Panc1 (cell line): ENCODE data around the gene OR1I1. TPM values are rescaled to one million over a fixed set of nuclear protein-coding genes. Genes with fewer than 3 reads are reported as not detected.

Source experiments
- ATAC-seq: fragments of 200-7000 bp; cut with Tn5 transposase; 2 replicates; pipeline ENCODE4 v1.9.1; 2020; ENCODE audit warnings: mild to moderate bottlenecking, moderate library complexity
- BruUV-seq: library from RNA; stranded (reverse); fragments of 400-500 nt; replicated peaks from 2 replicates; lab custom pipeline; 2021; lab: Mats Ljungman, UMichigan
- CTCF ChIA-PET: fragments of 300-600 bp; sonication (Branson Sonifier 250); formaldehyde crosslinking; loops from one replicate; lab custom pipeline; 2022; ENCODE audit warnings: antibody characterized with exemption; lab: Charles Lee
- POLR2A ChIA-PET: fragments of 300-600 bp; sonication (Branson Sonifier 250); formaldehyde crosslinking; loops from one replicate; lab custom pipeline; 2022; ENCODE audit warnings: antibody characterized with exemption; lab: Charles Lee
- DNase-seq: peaks from one replicate; pipeline ENCODE4 v3.0.0-alpha.2; 2010; ENCODE audit warnings: low read depth, low spot score
- H3K27ac ChIP-seq: 2 replicates; pipeline ENCODE4 v1.5.1; 2011; ENCODE audit warnings: mild to moderate bottlenecking, low read length, inconsistent platforms
- H3K27me3 ChIP-seq: fragments of 200-500 bp; sonication (Bioruptor generic); 2 replicates; pipeline ENCODE4 v1.6.0; 2014; ENCODE audit warnings: low read length, inconsistent platforms; ENCODE audit not compliant: control insufficient read depth, insufficient read depth
- H3K36me3 ChIP-seq: fragments of 200-500 bp; sonication (Bioruptor generic); 2 replicates; pipeline ENCODE4 v1.5.1; 2014; ENCODE audit warnings: inconsistent platforms, mild to moderate bottlenecking, low read length, moderate library complexity; ENCODE audit not compliant: control insufficient read depth, insufficient read depth
- H3K4me1 ChIP-seq: 2 replicates; pipeline ENCODE4 v1.5.1; 2011; ENCODE audit warnings: inconsistent platforms, mild to moderate bottlenecking, low read length, moderate library complexity; ENCODE audit not compliant: control insufficient read depth, insufficient read depth
- H3K4me3 ChIP-seq, 2 experiments: 2 replicates each; pipeline ENCODE4 v1.5.1; 2011 to 2012; ENCODE audit warnings: low read depth in 2 of 2, low read length in 2 of 2, mild to moderate bottlenecking in 2 of 2, inconsistent platforms in 1 of 2, moderate library complexity in 1 of 2
- H3K9me3 ChIP-seq: fragments of 200-500 bp; sonication (Bioruptor generic); 2 replicates; pipeline ENCODE4 v1.5.1; 2014; ENCODE audit warnings: low read depth, mild to moderate bottlenecking, inconsistent platforms, low read length, moderate library complexity; ENCODE audit not compliant: control insufficient read depth, insufficient read depth
- POLR2AphosphoS5 ChIP-seq: IDR thresholded peaks from 2 replicates; pipeline ENCODE4 v1.6.1; 2012; ENCODE audit warnings: mild to moderate bottlenecking, low read depth, low read length, moderate library complexity
- SIN3A ChIP-seq: IDR thresholded peaks from 2 replicates; pipeline ENCODE4 v1.6.1; 2012; ENCODE audit warnings: low read depth, mild to moderate bottlenecking, low read length, moderate library complexity, borderline replicate concordance; ENCODE audit not compliant: insufficient read depth
- TCF7L2 ChIP-seq: IDR thresholded peaks from 2 replicates; pipeline ENCODE4 v1.6.1; 2011; ENCODE audit warnings: mild to moderate bottlenecking, low read depth, low read length, inconsistent platforms
- in situ Hi-C: cut with HindIII; loops from 2 replicates; pipeline ENCODE4 v1.10.0; 2016; ENCODE audit warnings: low sequenced_read_pairs, low pct_unique_long_range_greater_than_20kb
- intact Hi-C: fragments of 100-400 bp; cut with micrococcal nuclease; formaldehyde crosslinking; loops from one replicate; pipeline ENCODE4 v1.10.0; 2022; ENCODE audit not compliant: unreplicated experiment
- total RNA-seq: library from RNA; stranded (reverse); gene quantifications from one replicate; pipeline ENCODE4 v1.2.1, GENCODE V29; 2021; ENCODE audit not compliant: unreplicated experiment
- TF ChIP-seq, protein P1 (sequence below): fragments of 450-650 bp; IDR thresholded peaks from 2 replicates; pipeline ENCODE4 v1.5.1; 2017; ENCODE audit warnings: mild to moderate bottlenecking
- TF ChIP-seq, protein P2 (sequence below), 2 experiments: IDR thresholded peaks; 2 replicates each; pipeline ENCODE4 v1.6.1; 2011 to 2012; ENCODE audit warnings: low read depth in 2 of 2, control low read depth in 1 of 2, low read length in 1 of 2, mild to moderate bottlenecking in 1 of 2, moderate library complexity in 1 of 2; ENCODE audit not compliant: insufficient read depth in 1 of 2

The OR1I1 gene
- total RNA-seq, 1 experiment from 2014 or later, result not detected

DNA sequence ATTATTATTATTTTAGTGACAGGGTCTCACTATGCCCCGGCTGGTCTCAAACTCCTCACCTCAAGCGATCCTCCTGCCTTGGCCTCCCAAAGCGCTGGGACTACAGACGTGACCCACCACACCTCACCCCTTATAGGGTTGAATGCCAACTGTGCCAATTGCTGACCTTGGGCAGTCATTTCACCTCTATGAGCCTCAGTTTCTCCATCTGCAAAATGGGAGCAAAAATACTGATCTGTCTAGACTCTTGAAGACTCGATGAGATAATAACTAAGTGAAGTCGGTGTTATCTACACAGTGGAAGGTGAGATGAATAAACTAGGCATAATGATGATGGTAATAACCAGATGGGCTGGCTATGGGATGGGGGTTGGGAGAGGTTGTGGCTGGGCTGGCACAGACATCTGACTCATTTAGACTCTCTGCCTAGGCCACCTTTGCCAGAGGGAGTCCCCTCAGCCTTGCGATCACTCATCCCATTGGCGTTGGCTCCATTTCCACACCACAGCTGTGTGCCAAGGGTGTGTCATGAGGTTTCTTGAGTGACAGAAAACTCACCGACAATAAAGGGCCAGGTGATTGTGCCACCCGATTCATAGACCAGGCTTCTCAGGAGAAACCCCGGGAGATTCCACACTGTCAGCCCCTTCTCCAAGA is 33.0 kb upstream of the OR1I1 start, which contains the start of gene CASP14:
CASP14 (plus strand) TSS at position 596 of the 657 bp plus-strand sequence. CDS start 2,772 bp downstream, outside the sequence.
- Histone ChIP-seq H3K9me3 (no peaks in the 10 kb centered on the region), H3K4me3 (no peak within 1 kb of the TSS), H3K36me3 (no peaks in the 10 kb centered on the region), H3K27ac (no peak within 1 kb of the TSS), H3K4me1 (no peaks in the 10 kb centered on the region), H3K27me3 (no peaks in the 10 kb centered on the region)
- CTCF ChIA-PET, result no interaction called here
- no TSS peak for BruUV-seq
- DNase-seq, result no peak
- intact Hi-C loops (no loop called here), in situ Hi-C loops (no loop called here)
- TF ChIP-seq, protein P1, sequence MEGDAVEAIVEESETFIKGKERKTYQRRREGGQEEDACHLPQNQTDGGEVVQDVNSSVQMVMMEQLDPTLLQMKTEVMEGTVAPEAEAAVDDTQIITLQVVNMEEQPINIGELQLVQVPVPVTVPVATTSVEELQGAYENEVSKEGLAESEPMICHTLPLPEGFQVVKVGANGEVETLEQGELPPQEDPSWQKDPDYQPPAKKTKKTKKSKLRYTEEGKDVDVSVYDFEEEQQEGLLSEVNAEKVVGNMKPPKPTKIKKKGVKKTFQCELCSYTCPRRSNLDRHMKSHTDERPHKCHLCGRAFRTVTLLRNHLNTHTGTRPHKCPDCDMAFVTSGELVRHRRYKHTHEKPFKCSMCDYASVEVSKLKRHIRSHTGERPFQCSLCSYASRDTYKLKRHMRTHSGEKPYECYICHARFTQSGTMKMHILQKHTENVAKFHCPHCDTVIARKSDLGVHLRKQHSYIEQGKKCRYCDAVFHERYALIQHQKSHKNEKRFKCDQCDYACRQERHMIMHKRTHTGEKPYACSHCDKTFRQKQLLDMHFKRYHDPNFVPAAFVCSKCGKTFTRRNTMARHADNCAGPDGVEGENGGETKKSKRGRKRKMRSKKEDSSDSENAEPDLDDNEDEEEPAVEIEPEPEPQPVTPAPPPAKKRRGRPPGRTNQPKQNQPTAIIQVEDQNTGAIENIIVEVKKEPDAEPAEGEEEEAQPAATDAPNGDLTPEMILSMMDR, result no peak
- TF ChIP-seq, protein P2, sequence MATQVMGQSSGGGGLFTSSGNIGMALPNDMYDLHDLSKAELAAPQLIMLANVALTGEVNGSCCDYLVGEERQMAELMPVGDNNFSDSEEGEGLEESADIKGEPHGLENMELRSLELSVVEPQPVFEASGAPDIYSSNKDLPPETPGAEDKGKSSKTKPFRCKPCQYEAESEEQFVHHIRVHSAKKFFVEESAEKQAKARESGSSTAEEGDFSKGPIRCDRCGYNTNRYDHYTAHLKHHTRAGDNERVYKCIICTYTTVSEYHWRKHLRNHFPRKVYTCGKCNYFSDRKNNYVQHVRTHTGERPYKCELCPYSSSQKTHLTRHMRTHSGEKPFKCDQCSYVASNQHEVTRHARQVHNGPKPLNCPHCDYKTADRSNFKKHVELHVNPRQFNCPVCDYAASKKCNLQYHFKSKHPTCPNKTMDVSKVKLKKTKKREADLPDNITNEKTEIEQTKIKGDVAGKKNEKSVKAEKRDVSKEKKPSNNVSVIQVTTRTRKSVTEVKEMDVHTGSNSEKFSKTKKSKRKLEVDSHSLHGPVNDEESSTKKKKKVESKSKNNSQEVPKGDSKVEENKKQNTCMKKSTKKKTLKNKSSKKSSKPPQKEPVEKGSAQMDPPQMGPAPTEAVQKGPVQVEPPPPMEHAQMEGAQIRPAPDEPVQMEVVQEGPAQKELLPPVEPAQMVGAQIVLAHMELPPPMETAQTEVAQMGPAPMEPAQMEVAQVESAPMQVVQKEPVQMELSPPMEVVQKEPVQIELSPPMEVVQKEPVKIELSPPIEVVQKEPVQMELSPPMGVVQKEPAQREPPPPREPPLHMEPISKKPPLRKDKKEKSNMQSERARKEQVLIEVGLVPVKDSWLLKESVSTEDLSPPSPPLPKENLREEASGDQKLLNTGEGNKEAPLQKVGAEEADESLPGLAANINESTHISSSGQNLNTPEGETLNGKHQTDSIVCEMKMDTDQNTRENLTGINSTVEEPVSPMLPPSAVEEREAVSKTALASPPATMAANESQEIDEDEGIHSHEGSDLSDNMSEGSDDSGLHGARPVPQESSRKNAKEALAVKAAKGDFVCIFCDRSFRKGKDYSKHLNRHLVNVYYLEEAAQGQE (IDR thresholded peaks at IDR 0.05; ENCODE audit: insufficient read depth in 1 of 2, low read depth in 2 of 2, low read length in 1 of 2), result no peak
- TF ChIP-seq SIN3A, result no peak
- no peak for TF ChIP-seq POLR2AphosphoS5
- TF ChIP-seq TCF7L2, result no peak
- ATAC-seq, result no peak
- POLR2A ChIA-PET, result no interaction called here

- BruUV-seq, result no TSS peak
- in situ Hi-C loops, result no loop called here
- no peaks in the 10 kb centered on the region for H3K36me3 ChIP-seq
- POLR2A ChIA-PET, result no interaction called here
- intact Hi-C loops, result no loop called here
- CTCF ChIA-PET, result interaction anchor here (0.8 kb wide), 1 partner anchor 27 kb away, joined by 3 read pairs; no protein-coding TSS in a partner anchor
- H3K4me3 ChIP-seq, result no peak overlapping the region
- no peaks in the 10 kb centered on the region for H3K4me1 ChIP-seq
- no peak for DNase-seq
- TF ChIP-seq SIN3A (no peak), TCF7L2 (no peak), POLR2AphosphoS5 (no peak)
- TF ChIP-seq, protein P1, result no peak
- TF ChIP-seq, protein P2 (IDR thresholded peaks at IDR 0.05; ENCODE audit: insufficient read depth in 1 of 2, low read depth in 2 of 2, low read length in 1 of 2), result no peak
- no peaks in the 10 kb centered on the region for H3K9me3 ChIP-seq
- no peaks in the 10 kb centered on the region for H3K27me3 ChIP-seq
- no peak overlapping the region for H3K27ac ChIP-seq
- ATAC-seq, result no peak
Measured at GRCh38 chr19:15050639-15051038, 31.4 kb upstream of the OR1I1 start.
